WI38 (cell line): ENCODE measurements around the gene ALDH1L2.

Experiments used
- H3K4me3 ChIP-seq: 2 replicates; pipeline ENCODE4 v1.5.1; 2011; ENCODE audit warnings: low read depth, mild to moderate bottlenecking, control low read depth, low read length
- TF ChIP-seq, protein P1 (sequence below): IDR thresholded peaks from 2 replicates; pipeline ENCODE4 v1.5.1; 2012; ENCODE audit warnings: low read depth, mild to moderate bottlenecking, control low read depth, low read length

The ALDH1L2 gene

DNA sequence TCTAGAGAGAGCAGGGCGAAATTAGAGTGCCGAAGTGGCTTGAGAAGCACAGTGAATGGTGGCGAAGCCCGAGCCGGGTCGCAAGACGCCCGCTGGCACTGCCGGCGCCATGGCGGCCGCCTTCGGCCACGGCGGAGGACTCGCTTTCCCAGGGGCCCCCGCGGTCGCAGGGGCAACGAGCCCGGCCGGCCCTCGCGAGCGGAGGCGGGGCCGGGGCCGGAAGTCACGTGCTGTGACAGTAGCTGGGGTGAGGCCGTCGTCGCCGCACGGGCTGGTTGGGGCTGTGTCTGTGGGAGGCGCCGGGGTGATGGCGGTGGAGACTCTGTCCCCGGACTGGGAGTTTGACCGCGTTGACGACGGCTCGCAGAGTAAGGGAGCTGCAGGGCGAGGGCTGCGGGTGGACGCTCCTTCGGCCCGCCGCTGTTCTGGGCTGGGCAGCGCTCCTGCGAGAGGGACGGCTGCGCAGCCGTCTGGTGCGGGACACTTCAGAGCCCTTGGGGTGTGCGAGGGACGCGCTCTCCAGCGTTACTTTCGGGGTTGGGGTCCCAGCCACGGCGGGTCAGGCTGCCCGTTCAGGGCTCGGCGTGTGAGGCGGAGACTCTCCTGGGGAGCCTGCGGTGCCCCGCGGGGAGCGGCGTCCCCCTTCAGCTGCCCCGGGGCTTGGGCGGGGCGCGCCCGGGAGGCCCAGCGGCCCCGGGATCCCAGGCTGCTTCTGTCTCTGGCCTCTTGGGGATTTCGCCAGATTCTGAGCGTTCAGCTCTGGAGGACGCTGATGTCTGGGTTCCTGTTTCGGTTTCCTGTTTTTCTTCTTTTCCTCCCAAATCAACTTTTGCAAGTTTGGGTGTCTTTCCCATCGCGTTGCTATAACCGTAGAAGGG, 23.5 kb upstream of the ALDH1L2 start, which contains the start of gene WASHC4:
WASHC4 (plus strand) TSS at position 238 of the 878 bp plus-strand sequence; CDS start at position 308, 70 bp downstream.
- TF ChIP-seq, protein P1, sequence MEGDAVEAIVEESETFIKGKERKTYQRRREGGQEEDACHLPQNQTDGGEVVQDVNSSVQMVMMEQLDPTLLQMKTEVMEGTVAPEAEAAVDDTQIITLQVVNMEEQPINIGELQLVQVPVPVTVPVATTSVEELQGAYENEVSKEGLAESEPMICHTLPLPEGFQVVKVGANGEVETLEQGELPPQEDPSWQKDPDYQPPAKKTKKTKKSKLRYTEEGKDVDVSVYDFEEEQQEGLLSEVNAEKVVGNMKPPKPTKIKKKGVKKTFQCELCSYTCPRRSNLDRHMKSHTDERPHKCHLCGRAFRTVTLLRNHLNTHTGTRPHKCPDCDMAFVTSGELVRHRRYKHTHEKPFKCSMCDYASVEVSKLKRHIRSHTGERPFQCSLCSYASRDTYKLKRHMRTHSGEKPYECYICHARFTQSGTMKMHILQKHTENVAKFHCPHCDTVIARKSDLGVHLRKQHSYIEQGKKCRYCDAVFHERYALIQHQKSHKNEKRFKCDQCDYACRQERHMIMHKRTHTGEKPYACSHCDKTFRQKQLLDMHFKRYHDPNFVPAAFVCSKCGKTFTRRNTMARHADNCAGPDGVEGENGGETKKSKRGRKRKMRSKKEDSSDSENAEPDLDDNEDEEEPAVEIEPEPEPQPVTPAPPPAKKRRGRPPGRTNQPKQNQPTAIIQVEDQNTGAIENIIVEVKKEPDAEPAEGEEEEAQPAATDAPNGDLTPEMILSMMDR: no peak
- peak within 1 kb of the TSS; percentile 96 for H3K4me3 ChIP-seq

DNA sequence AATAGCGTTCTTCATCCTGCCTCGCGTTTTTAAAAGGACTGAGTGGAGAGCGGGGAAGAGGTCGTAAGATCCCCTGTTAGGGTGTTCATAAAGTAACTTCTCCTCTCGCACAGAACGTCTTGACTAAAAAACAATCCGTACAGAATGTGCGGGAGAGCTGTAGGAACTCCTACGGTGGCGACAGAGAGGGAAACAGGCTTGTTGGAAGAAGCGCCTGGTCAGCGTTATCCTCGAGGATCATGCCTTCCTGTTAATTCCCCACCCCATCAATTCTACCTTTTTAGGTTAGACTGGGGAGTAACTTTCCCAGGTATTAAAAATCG, 22.9 kb upstream of the ALDH1L2 start:
- TF ChIP-seq, protein P1: no peak
- H3K4me3 ChIP-seq: peak overlapping the region; percentile 96

DNA sequence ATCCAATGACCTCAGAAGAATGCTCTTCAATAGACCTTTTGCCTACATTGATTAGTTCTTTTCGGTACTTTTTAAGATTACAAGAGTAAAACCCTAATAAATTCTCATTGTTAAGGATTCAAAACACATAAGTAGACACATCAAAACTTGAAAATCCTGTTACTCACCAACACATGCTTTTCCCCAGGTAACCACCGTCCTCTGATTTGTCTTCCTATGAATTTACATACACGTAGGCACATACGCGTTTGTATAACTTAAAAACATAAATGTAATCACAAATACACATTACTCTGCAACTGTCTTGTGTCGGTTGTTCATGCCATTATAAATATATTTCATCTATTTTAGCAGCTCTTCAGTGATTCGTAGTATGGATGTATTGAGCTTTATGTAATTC, 22.4 kb upstream of the ALDH1L2 start:
- TF ChIP-seq, protein P1: no peak
- no peak overlapping the region; the same call in 1 of the 2 replicates for H3K4me3 ChIP-seq

DNA sequence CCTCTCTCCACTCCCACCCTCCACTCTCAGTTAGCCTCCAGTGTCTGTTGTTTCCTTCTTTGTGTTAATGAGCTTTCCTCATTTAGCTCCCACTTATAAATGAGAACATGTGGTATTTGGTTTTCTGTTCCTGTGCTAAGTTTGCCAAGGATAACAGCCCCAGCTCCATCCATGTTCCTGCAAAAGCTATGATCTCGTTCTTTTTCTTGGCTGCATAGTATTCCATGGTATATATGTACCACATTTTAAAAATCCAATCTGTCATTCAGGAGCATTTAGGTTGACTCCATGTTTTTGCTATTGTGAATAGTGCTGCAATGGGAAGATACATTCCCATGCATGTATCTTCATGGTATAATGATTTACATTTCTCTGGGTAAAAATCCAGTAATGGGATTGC, 20.5 kb upstream of the ALDH1L2 start:
- TF ChIP-seq, protein P1: no peak
- no peak overlapping the region for H3K4me3 ChIP-seq

DNA sequence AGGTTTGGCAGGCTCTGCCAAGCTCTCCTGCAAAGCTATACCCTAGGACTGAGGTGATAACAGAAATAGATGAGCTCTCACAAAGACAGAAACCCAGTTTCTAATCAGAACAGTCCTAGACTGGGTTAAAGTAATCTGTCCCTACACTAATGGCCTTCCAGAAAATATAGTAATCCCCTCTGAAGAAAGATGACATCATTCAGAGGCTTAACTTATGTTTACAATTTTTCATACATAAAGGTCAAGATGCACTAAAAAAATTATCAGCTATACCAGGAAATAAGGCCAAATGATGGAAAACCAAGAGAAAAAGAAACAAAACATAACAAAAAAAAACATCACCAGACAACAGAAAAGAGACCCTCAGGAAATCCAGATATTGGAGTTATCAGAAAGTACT, 18.4 kb upstream of the ALDH1L2 start:
- no peak overlapping the region for H3K4me3 ChIP-seq
- TF ChIP-seq, protein P1: no peak

DNA sequence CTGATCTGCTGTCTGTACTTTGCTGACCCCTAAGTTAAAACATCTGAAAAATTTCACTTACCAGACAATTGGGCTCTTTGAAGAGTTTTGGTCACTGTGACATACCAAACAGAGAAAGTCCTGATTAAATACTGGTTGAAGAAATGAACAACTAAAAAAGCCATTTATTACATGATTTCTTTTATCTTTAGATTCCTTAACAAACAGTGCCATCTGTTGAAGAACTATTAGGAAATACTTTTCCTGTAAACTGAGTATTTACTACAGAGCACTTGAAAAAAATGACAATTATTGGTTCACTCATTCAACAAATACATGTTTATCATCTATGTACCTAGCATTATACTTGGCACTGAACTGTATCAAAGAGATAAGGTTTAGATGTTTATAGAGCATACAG, 16.7 kb upstream of the ALDH1L2 start:
- TF ChIP-seq, protein P1: no peak
- H3K4me3 ChIP-seq: no peak overlapping the region

DNA sequence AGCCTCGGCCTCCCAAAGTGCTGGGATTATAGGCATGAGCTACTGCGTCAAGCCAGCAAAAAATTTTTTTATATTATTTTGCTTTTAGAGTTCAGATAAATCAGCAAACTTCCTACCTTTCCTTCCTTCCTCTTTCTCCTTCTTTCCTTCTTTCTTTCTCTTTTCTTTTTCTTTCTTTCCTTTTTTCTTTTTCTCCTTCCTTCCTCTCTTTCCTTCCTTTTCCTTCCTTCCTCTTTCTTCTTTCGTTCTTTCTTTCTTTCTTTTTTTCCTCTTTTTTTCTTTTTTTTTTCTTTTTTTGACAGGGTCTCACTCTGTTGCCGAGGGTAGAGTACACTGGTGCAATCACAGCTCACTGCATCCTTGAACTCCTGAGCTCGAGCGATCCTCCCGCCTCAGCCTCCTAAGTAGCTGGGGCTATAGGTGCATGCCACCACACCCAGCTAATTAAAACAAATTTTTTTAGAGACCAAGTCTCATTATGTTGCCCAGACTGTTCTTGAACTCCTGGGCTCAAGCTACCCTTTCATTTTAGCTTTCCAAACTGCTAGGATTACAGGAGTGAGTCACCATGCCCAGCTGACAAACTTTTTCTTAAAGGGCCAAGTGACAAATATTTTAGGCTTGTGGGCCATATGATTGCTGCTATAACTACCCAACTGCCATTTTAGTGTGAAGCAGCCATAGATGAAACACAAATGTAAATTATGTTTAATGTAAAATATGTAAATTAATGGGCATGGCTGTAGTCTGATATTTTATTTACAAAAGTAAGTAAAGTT, 16.1 kb upstream of the ALDH1L2 start:
- TF ChIP-seq, protein P1: no peak
- H3K4me3 ChIP-seq: no peak overlapping the region
